IPS-15b (cell line): ENCODE data around the gene BMPR1B.
"Not testable (repeated sequence)": the region's sequence is repeated elsewhere in the genome, so short reads cannot be mapped to it uniquely, and the experiment has no call there.

Experiments
- H3K27me3 ChIP-seq: one replicate; pipeline ENCODE4 v1.6.1; 2013; ENCODE audit warnings: low read length; ENCODE audit not compliant: control insufficient read depth, insufficient read depth
- H3K36me3 ChIP-seq: one replicate; pipeline ENCODE4 v1.6.1; 2013; ENCODE audit warnings: low read length; ENCODE audit not compliant: control insufficient read depth, insufficient read depth
- H3K4me1 ChIP-seq: one replicate; pipeline ENCODE4 v1.6.1; 2013; ENCODE audit warnings: mild to moderate bottlenecking, low read length; ENCODE audit not compliant: control insufficient read depth, insufficient read depth
- H3K4me3 ChIP-seq: one replicate; pipeline ENCODE4 v1.5.1; 2013; ENCODE audit warnings: low read depth, low read length
- H3K9ac ChIP-seq: one replicate; pipeline ENCODE4 v1.6.1; 2013; ENCODE audit warnings: low read depth, mild to moderate bottlenecking, low read length
- H3K9me3 ChIP-seq: one replicate; pipeline ENCODE4 v1.6.1; 2013; ENCODE audit warnings: mild to moderate bottlenecking, low read length; ENCODE audit not compliant: control insufficient read depth, insufficient read depth

The BMPR1B gene

GRCh38 chr4:95058991-95059390 is 301.2 kb downstream of the BMPR1B start:
- Histone ChIP-seq H3K4me3 (no peak overlapping the region), H3K36me3 (no peaks in the 10 kb centered on the region), H3K4me1 (no peaks in the 10 kb centered on the region), H3K27me3 (no peaks in the 10 kb centered on the region), H3K9me3 (no peaks in the 10 kb centered on the region), H3K9ac (no peak overlapping the region)

DNA sequence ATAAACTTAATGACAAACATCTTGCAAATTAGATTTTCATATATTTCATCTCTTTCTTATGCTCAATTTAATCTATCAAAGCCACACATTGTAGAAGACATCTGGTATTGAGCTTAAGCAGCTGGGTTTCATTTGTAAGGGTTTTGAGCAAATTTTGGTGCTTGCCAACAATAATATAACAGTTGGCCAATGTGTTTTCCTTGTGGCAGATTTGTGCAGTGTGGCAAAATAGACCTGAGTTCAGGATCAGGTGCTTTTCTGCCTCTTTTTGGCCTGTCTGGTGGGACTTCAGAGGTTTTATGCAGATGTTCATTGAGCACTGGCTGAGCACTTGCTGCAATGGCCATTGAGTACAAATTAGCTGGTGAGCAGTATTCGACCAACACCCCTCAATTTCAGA is 301.9 kb downstream of the BMPR1B start:
- Histone ChIP-seq H3K4me3 (no peak overlapping the region), H3K9ac (no peak overlapping the region), H3K27me3 (no peaks in the 10 kb centered on the region), H3K4me1 (no peaks in the 10 kb centered on the region), H3K36me3 (no peaks in the 10 kb centered on the region), H3K9me3 (no peaks in the 10 kb centered on the region)

DNA sequence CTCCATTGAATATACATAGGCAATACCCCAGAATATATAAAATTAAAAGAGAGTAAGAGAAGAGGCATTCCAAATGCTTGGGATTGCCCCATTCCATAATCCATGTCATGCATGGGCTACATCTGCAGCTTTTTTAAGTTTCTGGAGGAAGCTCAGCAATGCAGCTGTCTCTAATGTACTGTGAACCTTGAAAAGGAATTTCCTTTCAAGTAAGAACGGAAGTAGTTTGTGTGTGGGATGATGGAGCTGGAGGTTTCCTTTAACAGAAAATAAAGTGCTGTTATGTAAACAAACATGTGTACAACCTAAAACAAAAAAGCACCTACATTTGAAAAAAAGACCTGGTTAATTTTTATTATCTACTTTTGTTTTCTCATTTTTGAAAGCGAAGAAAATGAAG is 303.5 kb downstream of the BMPR1B start:
- Histone ChIP-seq H3K4me3 (no peak overlapping the region), H3K9ac (no peak overlapping the region), H3K27me3 (no peaks in the 10 kb centered on the region), H3K4me1 (no peaks in the 10 kb centered on the region), H3K9me3 (no peaks in the 10 kb centered on the region), H3K36me3 (no peaks in the 10 kb centered on the region)

GRCh38 chr4:95061801-95062200 is 304.0 kb downstream of the BMPR1B start:
- not testable (repeated sequence) for H3K9ac ChIP-seq, H3K4me1 ChIP-seq, H3K4me3 ChIP-seq

GRCh38 chr4:95066050-95066449 is 308.3 kb downstream of the BMPR1B start:
- Histone ChIP-seq H3K36me3 (no peaks in the 10 kb centered on the region), H3K9ac (no peak overlapping the region), H3K27me3 (no peaks in the 10 kb centered on the region), H3K9me3 (no peaks in the 10 kb centered on the region), H3K4me1 (no peaks in the 10 kb centered on the region), H3K4me3 (no peak overlapping the region)

More at GRCh38 chr4:95061801-95062200, 304.0 kb downstream of the BMPR1B start:
- not testable (repeated sequence) for H3K27me3 ChIP-seq, H3K36me3 ChIP-seq, H3K9me3 ChIP-seq

- Histone ChIP-seq H3K4me1 (no peaks in the 10 kb centered on the region), H3K4me3 (no peak overlapping the region), H3K9me3 (no peaks in the 10 kb centered on the region), H3K36me3 (no peaks in the 10 kb centered on the region), H3K9ac (no peak overlapping the region), H3K27me3 (no peaks in the 10 kb centered on the region)
These were observed 310.6 kb downstream of the BMPR1B start for GRCh38 chr4:95068401-95068800.

DNA sequence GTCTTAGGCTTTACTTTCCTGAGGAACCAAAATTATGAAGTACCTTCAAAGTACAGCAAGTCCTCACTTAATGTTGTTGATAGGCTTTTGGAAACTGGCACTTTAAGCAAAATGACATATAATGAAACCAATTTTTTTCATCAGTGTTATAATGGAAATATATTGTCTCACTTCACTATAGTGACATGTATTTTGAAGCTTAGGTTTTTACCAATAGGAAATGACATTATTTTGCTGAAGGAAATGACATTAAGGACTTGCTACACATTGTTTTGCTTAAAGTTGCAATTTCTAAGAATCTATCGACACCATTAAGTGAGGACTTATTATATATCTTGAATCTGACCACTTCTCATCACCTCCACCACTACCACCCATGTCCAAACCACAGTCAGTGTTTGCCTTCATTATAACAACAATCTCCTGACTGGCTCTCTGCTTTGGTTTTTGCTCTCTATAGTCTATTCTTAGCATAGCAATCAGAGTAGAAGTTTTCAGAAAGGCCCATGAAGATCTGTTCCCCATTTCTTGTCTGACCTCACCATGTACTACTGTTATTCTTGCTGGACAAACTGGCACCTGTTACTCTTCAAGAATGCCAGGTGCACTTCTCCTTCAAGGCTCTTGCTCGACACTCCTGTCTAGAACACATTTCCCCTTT is 311.2 kb downstream of the BMPR1B start:
- no peaks in the 10 kb centered on the region for H3K9me3 ChIP-seq
- peaks cover 3% of the 10 kb centered on the region for H3K4me1 ChIP-seq
- no peaks in the 10 kb centered on the region for H3K36me3 ChIP-seq
- H3K9ac ChIP-seq: no peak overlapping the region
- no peak overlapping the region for H3K4me3 ChIP-seq
- H3K27me3 ChIP-seq: no peaks in the 10 kb centered on the region

DNA sequence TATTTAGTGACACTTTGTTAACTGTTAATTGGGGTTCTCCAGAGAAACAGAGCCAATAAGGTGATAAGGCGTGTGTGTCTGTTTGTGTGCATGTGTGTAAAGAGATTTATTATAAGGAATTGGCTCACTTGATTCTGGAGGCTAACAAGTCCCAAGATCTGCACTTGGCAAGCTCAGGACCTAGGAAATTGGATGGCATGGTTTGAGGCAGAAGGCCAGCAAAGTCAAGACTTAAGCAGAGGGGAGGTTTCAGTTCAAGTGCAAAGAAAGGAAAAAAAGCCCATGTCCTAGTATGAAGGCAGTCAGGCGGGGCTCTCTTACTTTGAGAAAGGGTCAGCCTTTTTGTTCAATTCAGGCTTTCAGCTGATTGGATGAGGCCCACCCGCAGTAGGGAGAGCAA is 314.1 kb downstream of the BMPR1B start:
- peaks cover 3% of the 10 kb centered on the region for H3K4me1 ChIP-seq
- H3K9me3 ChIP-seq: no peaks in the 10 kb centered on the region
- H3K9ac ChIP-seq: no peak overlapping the region
- H3K36me3 ChIP-seq: no peaks in the 10 kb centered on the region
- H3K27me3 ChIP-seq: no peaks in the 10 kb centered on the region
- no peak overlapping the region for H3K4me3 ChIP-seq

DNA sequence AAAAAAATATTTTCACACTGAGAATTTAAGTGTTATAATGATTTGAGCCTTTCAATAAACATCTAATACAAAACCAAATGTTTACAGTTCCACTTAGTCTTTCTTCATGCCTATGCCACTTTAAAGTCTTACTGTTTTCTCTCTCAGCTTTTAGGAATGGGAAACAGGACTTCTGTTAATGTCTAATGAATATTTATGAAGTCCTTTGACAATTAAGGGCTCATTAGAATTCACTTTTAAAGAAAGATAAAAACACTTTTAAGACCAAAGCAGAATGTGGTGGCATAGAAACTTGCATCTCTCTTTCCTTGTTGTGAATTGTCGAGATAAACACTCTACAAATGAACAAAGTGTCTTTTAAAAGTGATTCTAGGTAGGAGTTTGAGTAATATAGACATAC is 315.9 kb downstream of the BMPR1B start:
- Histone ChIP-seq H3K9me3 (no peaks in the 10 kb centered on the region), H3K4me3 (no peak overlapping the region), H3K4me1 (peaks cover 3% of the 10 kb centered on the region), H3K27me3 (no peaks in the 10 kb centered on the region), H3K9ac (no peak overlapping the region), H3K36me3 (no peaks in the 10 kb centered on the region)

- Histone ChIP-seq H3K9ac (no peak overlapping the region), H3K36me3 (no peaks in the 10 kb centered on the region), H3K27me3 (no peaks in the 10 kb centered on the region)
These were observed 320.1 kb downstream of the BMPR1B start for GRCh38 chr4:95077864-95078263.

GRCh38 chr4:95080969-95081368 is 323.2 kb downstream of the BMPR1B start:
- no peaks in the 10 kb centered on the region for H3K9me3 ChIP-seq
- no peak overlapping the region for H3K9ac ChIP-seq
- H3K27me3 ChIP-seq: no peaks in the 10 kb centered on the region
- no peaks in the 10 kb centered on the region for H3K36me3 ChIP-seq
- no peak overlapping the region for H3K4me3 ChIP-seq
- H3K4me1 ChIP-seq: no peaks in the 10 kb centered on the region

More at GRCh38 chr4:95077864-95078263, 320.1 kb downstream of the BMPR1B start:
- H3K9me3 ChIP-seq: no peaks in the 10 kb centered on the region
- H3K4me1 ChIP-seq: peaks cover 3% of the 10 kb centered on the region
- H3K4me3 ChIP-seq: no peak overlapping the region

- Histone ChIP-seq H3K9me3 (no peaks in the 10 kb centered on the region), H3K36me3 (no peaks in the 10 kb centered on the region), H3K9ac (no peak overlapping the region), H3K4me1 (no peaks in the 10 kb centered on the region), H3K4me3 (no peak overlapping the region), H3K27me3 (no peaks in the 10 kb centered on the region)
These were observed 326.8 kb downstream of the BMPR1B start for GRCh38 chr4:95084584-95084983.
